ENCODE measurements around the gene PRKAG2. TPM values are rescaled to one million over a fixed set of nuclear protein-coding genes. Genes with fewer than 3 reads are reported as not detected.

PRKAG2 gene
- total and polyA plus RNA-seq, 2 experiments from 2014 or later = 17.0 to 19.5 TPM

DNA sequence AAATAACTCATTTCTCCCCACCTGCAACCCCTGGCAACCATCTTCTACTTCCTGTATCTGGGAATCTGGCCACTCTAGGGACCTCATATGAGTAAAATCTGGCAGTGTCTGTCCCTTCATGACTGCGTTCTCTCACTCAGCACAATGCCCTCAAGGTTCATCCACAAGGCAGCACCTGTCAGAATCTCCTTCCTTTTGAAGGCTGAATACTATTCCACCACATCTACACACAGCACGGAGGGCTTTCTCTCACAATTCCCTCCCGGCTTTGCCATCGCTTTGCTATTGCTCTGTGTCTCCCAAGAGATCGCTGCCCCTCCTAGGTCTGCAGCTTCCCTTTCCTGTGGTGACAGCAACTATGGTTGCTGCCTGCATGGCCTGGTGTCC is 182.5 kb downstream of the PRKAG2 start:
- peaks cover 12% of the 10 kb centered on the region for H3K4me1 ChIP-seq (ENCODE audit: insufficient read depth)
- no peak overlapping the region for H3K4me3 ChIP-seq
- H3K79me2 ChIP-seq (ENCODE audit: insufficient read depth) = no peaks in the 10 kb centered on the region
- WGBS, 2 experiments (ENCODE audit: low coverage in 1 of 2, low lambda C conversion rate in 2 of 2, missing lambda C conversion rate in 2 of 2) = 86% methylated on average over 5 of the region's 5 CpGs
- no peak overlapping the region for H3K4me2 ChIP-seq (ENCODE audit: unreplicated experiment)
- no peaks in the 10 kb centered on the region for H4K20me1 ChIP-seq (ENCODE audit: insufficient read depth)
- H3K27me3 ChIP-seq (replicated peaks; ENCODE audit: insufficient read depth) = no peaks in the 10 kb centered on the region
- no peak for TF ChIP-seq EZH2 (IDR thresholded peaks at IDR 0.05; ENCODE audit: insufficient read depth, poor library complexity, severe bottlenecking)
- TF ChIP-seq EZH2phosphoT487 (IDR thresholded peaks at IDR 0.05; ENCODE audit: insufficient read depth, low read depth) = no peak
- peaks cover 9% of the 10 kb centered on the region for H3F3A ChIP-seq (ENCODE audit: insufficient read depth)
- in situ Hi-C loops (cut with MboI) = no loop called here
- H3K9me2 ChIP-seq (ENCODE audit: insufficient read depth) = no peaks in the 10 kb centered on the region
- H2AFZ ChIP-seq = no peak overlapping the region
- no peaks in the 10 kb centered on the region for H3K9me3 ChIP-seq (ENCODE audit: low read depth)
- no peaks in the 10 kb centered on the region for H3K36me3 ChIP-seq (ENCODE audit: low read depth)
- H3K9ac ChIP-seq = no peak overlapping the region
- DNase-seq = no peak
- H3K27ac ChIP-seq = no peak overlapping the region

DNA sequence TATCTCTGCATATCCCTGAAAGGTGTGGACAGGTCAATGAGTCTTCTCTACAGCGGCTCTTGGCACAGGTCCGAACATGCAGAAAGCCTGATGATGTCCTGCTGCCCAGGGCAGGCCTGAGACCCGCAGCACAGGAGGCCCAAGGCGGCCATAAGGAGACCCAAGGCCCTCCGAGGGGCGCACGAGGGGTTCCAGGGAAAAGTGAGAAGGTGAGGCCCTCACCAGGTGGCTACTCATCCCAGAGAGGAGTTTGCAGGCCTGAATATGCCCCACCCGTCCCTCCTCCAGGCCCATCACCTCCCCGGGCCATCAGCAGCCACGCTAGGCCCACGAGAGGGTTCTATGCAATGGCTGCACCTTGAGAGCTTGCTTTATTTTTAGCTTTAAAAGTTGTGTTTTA is 183.8 kb downstream of the PRKAG2 start:
- no peak overlapping the region for H3K4me2 ChIP-seq (ENCODE audit: unreplicated experiment)
- no peak overlapping the region for H2AFZ ChIP-seq
- no peak overlapping the region for H3K4me3 ChIP-seq
- no peaks in the 10 kb centered on the region for H3K79me2 ChIP-seq (ENCODE audit: insufficient read depth)
- TF ChIP-seq EZH2 (IDR thresholded peaks at IDR 0.05; ENCODE audit: insufficient read depth, poor library complexity, severe bottlenecking) (no peak), EZH2phosphoT487 (IDR thresholded peaks at IDR 0.05; ENCODE audit: insufficient read depth, low read depth) (no peak)
- WGBS, 2 experiments (ENCODE audit: low coverage in 1 of 2, low lambda C conversion rate in 2 of 2, missing lambda C conversion rate in 2 of 2) = 82 to 92% methylated on average over 11 of the region's 11 CpGs
- no peak overlapping the region for H3K9ac ChIP-seq
- H3K36me3 ChIP-seq (ENCODE audit: low read depth) = no peaks in the 10 kb centered on the region
- in situ Hi-C loops (cut with MboI) = no loop called here
- no peaks in the 10 kb centered on the region for H4K20me1 ChIP-seq (ENCODE audit: insufficient read depth)
- peaks cover 7% of the 10 kb centered on the region for H3F3A ChIP-seq (ENCODE audit: insufficient read depth)
- no peaks in the 10 kb centered on the region for H3K9me3 ChIP-seq (ENCODE audit: low read depth)
- no peak for DNase-seq
- H3K4me1 ChIP-seq (ENCODE audit: insufficient read depth) = peaks cover 9% of the 10 kb centered on the region
- no peaks in the 10 kb centered on the region for H3K27me3 ChIP-seq (replicated peaks; ENCODE audit: insufficient read depth)
- no peak overlapping the region for H3K27ac ChIP-seq
- no peaks in the 10 kb centered on the region for H3K9me2 ChIP-seq (ENCODE audit: insufficient read depth)

DNA sequence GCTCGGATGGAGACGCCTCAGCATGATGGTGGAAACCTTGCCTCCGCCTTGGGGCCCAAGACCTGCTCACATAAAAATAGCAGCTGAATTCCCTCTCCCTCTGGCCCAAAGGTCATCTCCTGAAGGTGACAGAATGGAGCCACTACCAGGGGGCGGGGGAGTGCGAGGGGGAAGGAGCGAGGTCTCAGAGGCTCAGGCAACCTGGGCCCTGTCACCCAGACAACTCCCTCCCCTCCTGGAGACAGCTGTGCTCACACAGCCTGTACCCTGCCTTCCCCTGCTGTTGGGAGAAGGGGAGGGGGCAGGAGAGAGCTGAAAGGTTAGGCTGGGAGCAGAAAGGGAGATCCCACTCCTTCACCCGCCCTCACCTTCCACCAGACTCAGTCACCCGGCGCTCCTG is 184.2 kb downstream of the PRKAG2 start:
- H3K9ac ChIP-seq = no peak overlapping the region
- no peaks in the 10 kb centered on the region for H4K20me1 ChIP-seq (ENCODE audit: insufficient read depth)
- TF ChIP-seq EZH2 (IDR thresholded peaks at IDR 0.05; ENCODE audit: insufficient read depth, poor library complexity, severe bottlenecking) = no peak
- TF ChIP-seq EZH2phosphoT487 (IDR thresholded peaks at IDR 0.05; ENCODE audit: insufficient read depth, low read depth) = no peak
- H3K9me3 ChIP-seq (ENCODE audit: low read depth) = no peaks in the 10 kb centered on the region
- no peaks in the 10 kb centered on the region for H3K79me2 ChIP-seq (ENCODE audit: insufficient read depth)
- DNase-seq = no peak
- no peak overlapping the region for H3K27ac ChIP-seq
- no peaks in the 10 kb centered on the region for H3K27me3 ChIP-seq (replicated peaks; ENCODE audit: insufficient read depth)
- WGBS, 2 experiments (ENCODE audit: low coverage in 1 of 2, low lambda C conversion rate in 2 of 2, missing lambda C conversion rate in 2 of 2) = 89 to 99% methylated on average over 7 to 9 of the region's 9 CpGs
- no peaks in the 10 kb centered on the region for H3K36me3 ChIP-seq (ENCODE audit: low read depth)
- H3F3A ChIP-seq (ENCODE audit: insufficient read depth) = peaks cover 7% of the 10 kb centered on the region
- peaks cover 13% of the 10 kb centered on the region for H3K4me1 ChIP-seq (ENCODE audit: insufficient read depth)
- no peak overlapping the region for H3K4me2 ChIP-seq (ENCODE audit: unreplicated experiment)
- no peaks in the 10 kb centered on the region for H3K9me2 ChIP-seq (ENCODE audit: insufficient read depth)
- no peak overlapping the region for H3K4me3 ChIP-seq
- in situ Hi-C loops (cut with MboI) = no loop called here
- no peak overlapping the region for H2AFZ ChIP-seq

GRCh38 chr7:151691449-151691848 is 185.5 kb downstream of the PRKAG2 start:
- WGBS, 2 experiments (ENCODE audit: low coverage in 1 of 2, low lambda C conversion rate in 2 of 2, missing lambda C conversion rate in 2 of 2) = 60 to 68% methylated on average over 2 of the region's 2 CpGs
- Histone ChIP-seq H4K20me1 (ENCODE audit: insufficient read depth) (no peaks in the 10 kb centered on the region), H3K9me3 (ENCODE audit: low read depth) (no peaks in the 10 kb centered on the region), H3K4me2 (ENCODE audit: unreplicated experiment) (no peak overlapping the region), H3K27ac (no peak overlapping the region), H3K9me2 (ENCODE audit: insufficient read depth) (no peaks in the 10 kb centered on the region), H3K36me3 (ENCODE audit: low read depth) (no peaks in the 10 kb centered on the region), H2AFZ (no peak overlapping the region), H3K27me3 (replicated peaks; ENCODE audit: insufficient read depth) (no peaks in the 10 kb centered on the region), H3K4me3 (no peak overlapping the region), H3F3A (ENCODE audit: insufficient read depth) (peaks cover 16% of the 10 kb centered on the region), H3K4me1 (ENCODE audit: insufficient read depth) (peaks cover 26% of the 10 kb centered on the region), H3K9ac (no peak overlapping the region), H3K79me2 (ENCODE audit: insufficient read depth) (no peaks in the 10 kb centered on the region)
- no peak for DNase-seq
- TF ChIP-seq EZH2phosphoT487 (IDR thresholded peaks at IDR 0.05; ENCODE audit: insufficient read depth, low read depth) (no peak), EZH2 (IDR thresholded peaks at IDR 0.05; ENCODE audit: insufficient read depth, poor library complexity, severe bottlenecking) (no peak)
- in situ Hi-C loops (cut with MboI) = no loop called here

DNA sequence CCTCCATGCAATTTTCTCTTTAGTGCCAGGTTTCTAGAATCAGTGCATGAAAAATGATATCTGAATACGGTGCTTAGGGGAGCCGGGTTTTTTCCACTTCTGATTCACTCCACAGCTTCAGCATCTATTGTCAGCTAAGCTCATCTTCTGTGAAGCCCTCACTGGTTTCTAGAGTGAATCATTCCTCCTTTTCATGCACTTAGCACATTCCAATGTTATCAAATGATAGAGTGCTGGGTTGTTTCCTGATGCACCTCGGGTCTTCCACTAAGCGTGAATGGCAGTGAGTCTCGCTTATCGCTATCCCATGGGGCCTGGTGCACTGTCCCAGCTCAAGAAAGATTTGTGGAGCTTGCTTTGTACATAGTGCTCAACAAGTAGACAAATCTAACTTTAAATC is 186.3 kb downstream of the PRKAG2 start:
- Histone ChIP-seq H3K36me3 (ENCODE audit: low read depth) (no peaks in the 10 kb centered on the region), H3K27me3 (replicated peaks; ENCODE audit: insufficient read depth) (no peaks in the 10 kb centered on the region), H2AFZ (no peak overlapping the region), H3K4me1 (ENCODE audit: insufficient read depth) (peaks cover 28% of the 10 kb centered on the region), H3K79me2 (ENCODE audit: insufficient read depth) (no peaks in the 10 kb centered on the region), H4K20me1 (ENCODE audit: insufficient read depth) (no peaks in the 10 kb centered on the region), H3K9me2 (ENCODE audit: insufficient read depth) (no peaks in the 10 kb centered on the region), H3F3A (ENCODE audit: insufficient read depth) (peaks cover 17% of the 10 kb centered on the region), H3K9ac (no peak overlapping the region), H3K4me2 (ENCODE audit: unreplicated experiment) (no peak overlapping the region), H3K27ac (no peak overlapping the region), H3K4me3 (no peak overlapping the region), H3K9me3 (ENCODE audit: low read depth) (no peaks in the 10 kb centered on the region)
- in situ Hi-C loops (cut with MboI) = no loop called here
- DNase-seq = peak; percentile 44
- WGBS, 2 experiments (ENCODE audit: low coverage in 1 of 2, low lambda C conversion rate in 2 of 2, missing lambda C conversion rate in 2 of 2) = 69 to 76% methylated on average over 6 of the region's 6 CpGs
- TF ChIP-seq EZH2 (IDR thresholded peaks at IDR 0.05; ENCODE audit: insufficient read depth, poor library complexity, severe bottlenecking) (no peak), EZH2phosphoT487 (IDR thresholded peaks at IDR 0.05; ENCODE audit: insufficient read depth, low read depth) (no peak)
